H9 (cell line): ENCODE measurements around the gene STIMATE. TPM values are rescaled to one million over a fixed set of nuclear protein-coding genes. Genes with fewer than 3 reads are reported as not detected.

Experiments used
- DNase-seq: peaks from one replicate; pipeline ENCODE4 v3.0.0-alpha.2; 2017
- H2AFZ ChIP-seq: one replicate; pipeline ENCODE4 v1.6.1; 2013; ENCODE audit warnings: mild to moderate bottlenecking, low read length, control low read depth, moderate library complexity
- H2AK5ac ChIP-seq: 2 replicates; pipeline ENCODE4 v1.6.1; 2013; ENCODE audit warnings: low read length, control low read depth, mixed read lengths; ENCODE audit not compliant: insufficient read length
- H2BK120ac ChIP-seq: one replicate; pipeline ENCODE4 v1.6.1; 2013; ENCODE audit warnings: low read depth, mild to moderate bottlenecking, low read length, control low read depth, inconsistent platforms; ENCODE audit not compliant: poor library complexity, severe bottlenecking
- H2BK12ac ChIP-seq: 2 replicates; pipeline ENCODE4 v1.6.1; 2013; ENCODE audit warnings: low read length, control low read depth, mixed read lengths, low read depth; ENCODE audit not compliant: insufficient read length
- H2BK15ac ChIP-seq: 2 replicates; pipeline ENCODE4 v1.6.1; 2013; ENCODE audit warnings: low read depth, low read length, control low read depth
- H2BK20ac ChIP-seq: one replicate; pipeline ENCODE4 v1.6.1; 2013; ENCODE audit warnings: low read depth, mild to moderate bottlenecking, low read length, control low read depth, inconsistent platforms; ENCODE audit not compliant: poor library complexity, severe bottlenecking
- H2BK5ac ChIP-seq: 2 replicates; pipeline ENCODE4 v1.6.1; 2013; ENCODE audit warnings: low read length, control low read depth, mixed read lengths; ENCODE audit not compliant: insufficient read length
- H3K14ac ChIP-seq: 2 replicates; pipeline ENCODE4 v1.6.1; 2013; ENCODE audit warnings: low read length, control low read depth; ENCODE audit not compliant: insufficient read depth
- H3K18ac ChIP-seq: 2 replicates; pipeline ENCODE4 v1.6.1; 2013; ENCODE audit warnings: low read depth, mild to moderate bottlenecking, mixed read lengths, low read length, control low read depth; ENCODE audit not compliant: insufficient read length
- H3K23ac ChIP-seq: 2 replicates; pipeline ENCODE4 v1.6.1; 2013; ENCODE audit warnings: low read length, control low read depth, mixed read lengths, low read depth; ENCODE audit not compliant: insufficient read length
- H3K23me2 ChIP-seq: 2 replicates; pipeline ENCODE4 v1.6.1; 2013; ENCODE audit warnings: low read depth, mild to moderate bottlenecking, mixed read lengths, low read length, control low read depth; ENCODE audit not compliant: insufficient read length, poor library complexity, severe bottlenecking
- H3K27ac ChIP-seq: 2 replicates; pipeline ENCODE4 v1.5.1; 2013; ENCODE audit warnings: low read length, control low read depth, mixed read lengths, low read depth; ENCODE audit not compliant: insufficient read length
- H3K27me3 ChIP-seq: 2 replicates; pipeline ENCODE4 v1.6.1; 2013; ENCODE audit warnings: low read length, control low read depth, inconsistent platforms; ENCODE audit not compliant: insufficient read depth
- H3K4ac ChIP-seq: 2 replicates; pipeline ENCODE4 v1.6.1; 2013; ENCODE audit warnings: low read depth, mild to moderate bottlenecking, control low read depth, inconsistent platforms, low read length, moderate library complexity
- H3K4me1 ChIP-seq: 2 replicates; pipeline ENCODE4 v1.6.1; 2013; ENCODE audit warnings: low read length, control low read depth, inconsistent platforms; ENCODE audit not compliant: insufficient read depth
- H3K4me2 ChIP-seq: 2 replicates; pipeline ENCODE4 v1.6.1; 2013; ENCODE audit warnings: low read length, control low read depth, mixed read lengths; ENCODE audit not compliant: insufficient read length, insufficient read depth
- H3K56ac ChIP-seq: 2 replicates; pipeline ENCODE4 v1.6.1; 2013; ENCODE audit warnings: low read depth, mild to moderate bottlenecking, mixed read lengths, low read length, control low read depth; ENCODE audit not compliant: insufficient read length
- H3K79me1 ChIP-seq: 2 replicates; pipeline ENCODE4 v1.6.1; 2013; ENCODE audit warnings: low read depth, mild to moderate bottlenecking, moderate library complexity, low read length, control low read depth, inconsistent platforms; ENCODE audit not compliant: insufficient read depth, poor library complexity, severe bottlenecking
- H3K79me2 ChIP-seq: 2 replicates; pipeline ENCODE4 v1.6.1; 2013; ENCODE audit warnings: low read length, control low read depth, inconsistent platforms; ENCODE audit not compliant: insufficient read depth
- H3K9ac ChIP-seq: 2 replicates; pipeline ENCODE4 v1.6.1; 2013; ENCODE audit warnings: low read length, control low read depth, mixed read lengths; ENCODE audit not compliant: insufficient read length; ENCODE audit errors: extremely low read depth
- H3K9me3 ChIP-seq: one replicate; pipeline ENCODE4 v1.6.1; 2013; ENCODE audit warnings: low read depth, low read length, inconsistent platforms; ENCODE audit not compliant: control insufficient read depth
- H3T11ph ChIP-seq: one replicate; pipeline ENCODE4 v1.6.1; 2013; ENCODE audit warnings: mild to moderate bottlenecking, low read length, control low read depth, inconsistent platforms
- H4K20me1 ChIP-seq: one replicate; pipeline ENCODE4 v1.6.1; 2013; ENCODE audit not compliant: control insufficient read depth, insufficient read length, insufficient read depth
- H4K5ac ChIP-seq: 2 replicates; pipeline ENCODE4 v1.6.1; 2013; ENCODE audit warnings: low read depth, mild to moderate bottlenecking, mixed read lengths, low read length, control low read depth; ENCODE audit not compliant: insufficient read length
- H4K8ac ChIP-seq: replicated peaks from 2 replicates; pipeline ENCODE4 v1.6.1; 2013; ENCODE audit warnings: low read length, control low read depth, mixed read lengths, low read depth; ENCODE audit not compliant: insufficient read length
- H4K91ac ChIP-seq: 2 replicates; pipeline ENCODE4 v1.6.1; 2013; ENCODE audit warnings: low read depth, mild to moderate bottlenecking, moderate library complexity, mixed read lengths, low read length, control low read depth; ENCODE audit not compliant: insufficient read length
- H3K27ac Mint-ChIP-seq, 3 experiments: 2 replicates in 2 of 3; 3 replicates in 1 of 3; pipeline ENCODE4 v1.8.0; 2020 to 2021; ENCODE audit warnings: mixed read lengths in 3 of 3, mild to moderate bottlenecking in 1 of 3, moderate library complexity in 1 of 3
- H3K27me3 Mint-ChIP-seq: 2 replicates; pipeline ENCODE4 v1.8.0; 2021; ENCODE audit warnings: low read depth, mild to moderate bottlenecking, moderate library complexity, mixed read lengths
- H3K36me3 Mint-ChIP-seq, 3 experiments: 2 replicates in 2 of 3; 3 replicates in 1 of 3; pipeline ENCODE4 v1.8.0; 2020 to 2021; ENCODE audit warnings: low read depth in 3 of 3, mixed read lengths in 3 of 3; ENCODE audit not compliant: insufficient read depth in 1 of 3
- H3K4me1 Mint-ChIP-seq, 2 experiments: 2 replicates each; pipeline ENCODE4 v1.8.0; 2020; ENCODE audit warnings: mixed read lengths in 2 of 2
- H3K4me3 Mint-ChIP-seq, 2 experiments: 2 replicates in 1 of 2; 3 replicates in 1 of 2; pipeline ENCODE4 v1.8.0; 2020 to 2021; ENCODE audit warnings: mild to moderate bottlenecking in 2 of 2, mixed read lengths in 2 of 2, moderate library complexity in 1 of 2
- H3K9me3 Mint-ChIP-seq, 2 experiments: 2 replicates in 1 of 2; 3 replicates in 1 of 2; pipeline ENCODE4 v1.8.0; 2020; ENCODE audit warnings: mild to moderate bottlenecking in 2 of 2, mixed read lengths in 2 of 2, moderate library complexity in 1 of 2
- CTCF ChIP-seq: fragments of 200-600 bp; sonication (generic); conservative IDR thresholded peaks from 3 replicates; pipeline ENCODE4 v1.8.0; 2021; ENCODE audit warnings: antibody characterized with exemption, mild to moderate bottlenecking
- WGBS: extraction: QIAGEN DNeasy Blood & Tissue Kit; methylation state at CpG from one replicate; pipeline ENCODE4 v1.1.7; 2013; ENCODE audit warnings: missing lambda C conversion rate, low lambda C conversion rate, mixed read lengths; ENCODE audit not compliant: insufficient read length; ENCODE audit errors: extremely low coverage; 5-methylcytosine and 5-hydroxymethylcytosine counted together
- total RNA-seq: library from RNA; stranded (reverse); gene quantifications from 2 replicates; pipeline ENCODE4 v1.2.1, GENCODE V29; 2021

The STIMATE gene
- total RNA-seq, 1 experiment from 2014 or later = 25.6 TPM

DNA sequence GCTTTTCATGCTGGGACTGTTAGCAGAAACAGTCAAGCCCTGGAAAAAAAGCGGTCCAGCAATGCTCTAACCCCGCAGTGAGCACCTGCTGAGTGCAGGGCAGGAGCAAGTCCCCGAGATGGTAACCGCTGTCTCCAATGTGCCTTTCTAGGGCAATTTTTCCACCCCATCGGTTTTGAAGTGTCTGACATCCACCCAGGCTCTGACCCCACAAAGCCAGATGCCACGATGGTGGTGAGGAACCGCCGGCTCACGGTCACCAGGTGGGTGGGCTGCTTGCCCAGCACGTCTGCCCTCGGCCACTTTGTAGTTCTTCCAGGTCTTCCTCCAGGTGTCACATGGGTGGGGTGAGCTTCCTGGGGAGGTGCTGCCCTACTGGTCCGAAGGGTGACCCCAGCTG is 106.0 kb downstream of the STIMATE start:
- no peak overlapping the region for H2BK12ac ChIP-seq
- no peak overlapping the region for H3K4me3 Mint-ChIP-seq
- H3K4me1 Mint-ChIP-seq = no peaks in the 10 kb centered on the region
- H4K8ac ChIP-seq = no peak overlapping the region
- no peaks in the 10 kb centered on the region for H3K23me2 ChIP-seq
- H3K18ac ChIP-seq = no peak overlapping the region
- H2BK15ac ChIP-seq = no peak overlapping the region
- no peak overlapping the region for H2AFZ ChIP-seq
- H3K79me2 ChIP-seq = no peaks in the 10 kb centered on the region
- TF ChIP-seq CTCF = no peak
- no peak overlapping the region for H3K4ac ChIP-seq
- H3K4me1 ChIP-seq = no peaks in the 10 kb centered on the region
- H3K36me3 Mint-ChIP-seq = no peaks in the 10 kb centered on the region; a peak in 1 of 7 replicates
- H3K27me3 Mint-ChIP-seq = peaks cover 2% of the 10 kb centered on the region
- no peak overlapping the region for H4K5ac ChIP-seq
- H4K20me1 ChIP-seq = no peaks in the 10 kb centered on the region
- no peak overlapping the region for H4K91ac ChIP-seq
- H2BK20ac ChIP-seq = no peak overlapping the region
- H3K9me3 ChIP-seq = no peaks in the 10 kb centered on the region
- H3K79me1 ChIP-seq = no peaks in the 10 kb centered on the region
- H3K14ac ChIP-seq = no peak overlapping the region
- H3K27ac Mint-ChIP-seq = no peak overlapping the region
- no peak overlapping the region for H3K9ac ChIP-seq
- no peak overlapping the region for H2BK120ac ChIP-seq
- no peaks in the 10 kb centered on the region for H3K27me3 ChIP-seq
- no peak overlapping the region for H3K4me2 ChIP-seq
- no peak overlapping the region for H2AK5ac ChIP-seq
- no peak overlapping the region for H2BK5ac ChIP-seq
- H3K9me3 Mint-ChIP-seq = no peaks in the 10 kb centered on the region; a peak in 1 of 5 replicates
- no peak for DNase-seq
- no CpG with 5 or more reads among the region's 12 CpGs for WGBS
- no peak overlapping the region for H3T11ph ChIP-seq
- no peak overlapping the region for H3K23ac ChIP-seq
- no peak overlapping the region for H3K56ac ChIP-seq
- H3K27ac ChIP-seq = no peak overlapping the region
